GM18517 (cell line): ENCODE data around the gene CNTNAP2.

Experiments used
- ATAC-seq: cut with Tn5 transposase; IDR thresholded peaks from one replicate; pipeline ENCODE4 v1.9.1; 2021; ENCODE audit warnings: mild to moderate bottlenecking, moderate library complexity; ENCODE audit not compliant: unreplicated experiment

Gene CNTNAP2

DNA sequence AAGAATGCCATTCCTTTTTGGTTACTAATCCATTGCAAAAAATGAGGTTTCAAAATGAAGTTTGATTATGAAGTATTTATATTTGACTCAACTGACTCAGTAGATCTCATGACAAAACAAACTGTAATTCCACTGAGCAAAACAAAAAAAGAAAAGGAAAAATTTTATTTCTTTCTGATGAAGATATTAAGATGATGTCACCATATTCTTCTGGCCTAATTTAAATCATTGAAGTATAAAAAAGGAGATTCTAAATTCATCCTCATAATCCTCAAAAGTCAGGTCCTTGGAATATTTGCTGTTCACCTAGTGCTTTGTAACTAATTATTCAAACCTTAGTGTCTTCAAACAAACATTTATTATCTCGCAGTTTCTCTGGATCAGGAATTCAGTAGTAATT lies 1183.7 kb downstream of the CNTNAP2 start:
- no peak for ATAC-seq

DNA sequence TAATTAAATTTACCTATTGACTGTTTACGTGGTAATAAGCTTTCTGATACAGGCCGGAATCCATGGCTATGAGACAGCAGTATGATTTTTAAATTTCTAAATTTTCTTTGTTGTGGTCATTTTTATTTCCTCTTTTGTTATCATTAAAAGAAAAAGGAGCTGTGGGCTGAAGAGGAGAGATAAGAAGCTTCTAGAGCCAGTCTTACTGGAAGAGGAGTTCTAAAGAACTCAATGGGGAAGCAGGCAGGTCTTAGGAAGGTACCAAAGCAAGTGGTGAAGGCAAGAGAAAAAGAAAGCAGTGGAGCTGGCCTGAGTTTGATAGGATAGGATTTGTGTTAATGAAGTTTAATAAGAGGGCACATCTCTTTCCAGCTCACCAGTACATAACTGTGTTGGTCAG lies 1187.8 kb downstream of the CNTNAP2 start:
- no peak for ATAC-seq

DNA sequence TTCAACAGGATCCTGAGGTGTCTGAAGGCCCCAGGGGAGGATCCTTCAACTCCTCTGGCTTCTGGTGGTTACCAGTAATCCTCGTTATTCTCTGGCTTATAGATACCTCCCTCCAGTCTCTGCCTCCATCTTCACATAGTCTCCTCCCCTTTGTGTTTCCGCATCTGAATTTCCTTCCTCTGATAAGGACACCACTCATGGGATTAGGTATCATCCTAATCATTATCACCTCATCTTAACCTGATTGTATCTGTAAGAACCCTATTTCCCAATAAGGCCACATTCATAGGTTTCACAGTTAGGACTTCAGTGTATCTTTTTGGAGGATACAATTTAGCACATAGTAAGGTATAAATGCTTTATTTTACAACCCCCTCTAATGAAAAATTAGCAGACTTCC lies 1189.2 kb downstream of the CNTNAP2 start:
- ATAC-seq, result no peak

DNA sequence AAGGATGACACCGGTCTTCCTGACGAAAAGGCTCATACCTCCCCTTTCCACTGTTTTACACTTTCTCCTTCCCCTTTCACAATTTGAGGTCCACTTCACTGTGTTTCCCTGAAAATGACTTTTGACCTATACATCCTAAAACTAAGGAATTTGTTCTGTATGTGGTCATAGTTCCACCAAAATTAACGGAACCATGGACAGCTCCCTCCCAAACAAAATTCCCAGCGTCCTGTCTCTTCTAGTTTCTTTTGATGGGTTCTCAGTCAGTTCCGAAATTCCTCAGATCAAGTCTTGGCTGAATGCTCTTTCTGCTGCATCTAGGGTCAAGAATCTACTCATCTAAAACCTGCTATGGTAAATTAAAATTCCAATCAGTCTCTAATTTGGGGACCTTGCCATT lies 1191.9 kb downstream of the CNTNAP2 start:
- ATAC-seq, result no peak

DNA sequence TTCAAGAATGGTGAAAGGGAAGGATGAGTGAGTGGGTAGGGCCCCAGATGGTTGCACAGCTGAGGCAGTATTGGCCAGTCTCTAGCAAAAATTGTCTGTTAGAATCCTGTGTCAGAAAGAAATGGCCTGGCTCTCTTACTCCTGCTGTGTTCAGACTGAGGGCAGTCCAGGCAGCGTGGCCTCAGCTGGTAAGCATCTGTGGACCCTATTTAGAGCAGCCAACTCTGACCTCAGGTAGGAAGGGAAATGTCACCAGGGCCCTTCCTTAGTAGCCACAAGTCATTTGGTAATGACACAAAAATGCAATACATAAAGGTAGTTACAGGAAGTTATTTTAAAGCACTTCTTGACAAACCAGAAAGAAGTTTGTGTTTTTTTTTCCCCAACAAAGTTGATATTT lies 1194.7 kb downstream of the CNTNAP2 start:
- no peak for ATAC-seq

DNA sequence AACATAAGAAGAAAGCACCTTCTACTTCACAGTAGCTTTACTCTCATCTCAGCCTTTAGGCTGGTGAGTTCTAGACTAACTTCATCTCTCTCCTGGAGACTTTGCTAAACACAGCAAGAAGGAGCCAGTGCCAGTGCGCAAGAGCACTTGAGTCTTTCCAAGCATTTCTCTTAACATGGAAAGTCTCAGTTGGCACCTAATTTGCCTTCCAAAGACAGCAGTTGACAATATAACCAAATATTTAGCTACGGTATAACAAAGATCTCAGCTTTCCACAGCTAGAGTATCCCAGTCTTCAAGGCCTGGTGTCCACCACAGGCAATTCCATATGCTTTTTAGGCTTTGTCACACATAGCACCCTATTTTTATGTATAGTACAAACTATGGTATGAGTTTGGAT lies 1204.9 kb downstream of the CNTNAP2 start:
- no peak for ATAC-seq

DNA sequence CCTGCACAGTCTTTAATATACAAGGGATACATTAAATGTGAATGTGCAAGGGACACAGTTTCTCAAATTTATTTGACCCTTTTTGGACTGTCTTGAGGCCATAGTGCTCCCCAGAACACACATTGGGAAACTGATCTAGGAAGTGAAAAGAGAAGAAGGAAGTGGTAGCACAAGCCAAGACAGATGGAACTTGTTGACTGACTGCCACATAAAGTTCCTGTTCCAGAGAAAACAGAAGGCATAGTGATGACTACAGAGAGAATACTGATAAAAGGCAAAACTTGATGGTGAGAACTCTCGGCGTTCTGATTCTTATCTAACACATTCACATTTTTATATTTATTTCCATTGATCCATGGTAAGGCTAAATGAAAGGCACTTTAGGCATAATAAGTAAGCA lies 1216.4 kb downstream of the CNTNAP2 start:
- ATAC-seq, result no peak

DNA sequence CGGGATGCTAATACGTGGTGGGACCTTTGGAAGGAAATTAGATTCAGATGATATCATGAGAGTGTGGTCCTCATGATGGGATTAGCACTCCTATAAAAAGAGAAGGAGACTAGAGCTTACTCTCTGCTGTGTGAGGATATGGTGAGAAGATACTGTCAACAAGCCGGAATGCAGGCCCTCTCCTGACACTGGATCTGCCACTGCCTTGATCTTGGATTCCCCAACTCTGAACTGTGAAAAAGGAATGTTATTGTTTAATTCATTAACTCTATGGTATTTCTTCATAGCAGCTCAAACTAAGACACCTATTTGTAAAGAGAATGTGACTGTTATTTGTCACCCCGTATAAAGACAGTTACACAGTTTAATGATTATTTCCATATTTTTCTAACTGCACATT lies 1246.5 kb downstream of the CNTNAP2 start:
- ATAC-seq, result no peak

DNA sequence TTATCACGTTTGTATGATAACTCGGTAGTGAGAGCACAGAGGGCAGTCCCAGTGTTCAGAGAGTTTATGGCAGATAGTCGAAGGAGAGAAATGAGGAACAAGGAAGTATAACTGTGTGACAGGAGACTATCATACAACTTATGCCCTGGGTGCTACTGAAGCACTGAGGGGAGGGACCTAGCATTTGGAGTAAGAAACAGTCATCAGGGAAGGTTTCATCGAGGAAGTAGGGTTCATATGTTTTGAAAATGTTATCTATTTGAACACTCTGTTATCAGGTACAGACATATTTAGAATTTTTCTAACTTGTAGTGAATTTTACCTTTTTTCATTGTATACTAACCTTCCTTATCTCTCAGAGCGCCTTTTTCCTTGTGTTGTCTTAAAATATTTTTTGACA lies 1259.6 kb downstream of the CNTNAP2 start:
- no peak for ATAC-seq

DNA sequence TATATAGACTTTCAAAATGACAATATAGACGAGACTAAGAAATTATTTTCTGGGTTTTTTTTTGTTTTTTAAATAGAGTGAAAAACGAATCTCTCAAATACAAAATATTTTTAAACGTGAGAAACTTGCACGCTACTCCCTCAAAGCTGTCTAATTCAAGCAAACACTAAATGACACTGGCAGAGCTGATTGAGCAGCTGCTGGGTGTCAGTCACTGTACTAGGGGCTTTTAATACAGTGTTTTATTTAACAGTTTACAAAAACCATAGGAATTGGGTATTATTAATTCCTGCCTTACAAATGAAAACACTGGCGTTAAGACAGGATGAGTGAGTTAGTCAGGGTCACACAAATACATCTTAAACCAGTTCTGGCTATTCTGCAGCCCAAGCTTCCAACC lies 1264.3 kb downstream of the CNTNAP2 start:
- ATAC-seq, result no peak

DNA sequence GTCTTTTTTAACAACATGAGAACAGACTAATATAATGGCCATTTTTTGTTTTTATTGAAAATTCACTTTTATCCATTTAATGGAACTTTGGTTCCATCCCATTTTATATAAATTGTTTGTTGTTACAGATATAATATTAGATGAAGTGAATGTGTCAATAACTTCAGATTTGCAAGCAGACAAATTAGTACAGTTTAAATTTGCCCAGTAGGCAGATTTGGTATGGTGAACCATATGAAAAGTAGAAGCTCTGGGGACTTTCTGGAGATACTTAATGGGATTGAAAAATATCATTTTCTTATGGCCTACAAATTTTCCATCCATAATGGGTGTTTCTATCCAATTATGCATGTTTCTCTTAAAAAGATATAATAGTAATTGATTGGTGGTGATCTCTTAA lies 1277.7 kb downstream of the CNTNAP2 start:
- ATAC-seq, result no peak

DNA sequence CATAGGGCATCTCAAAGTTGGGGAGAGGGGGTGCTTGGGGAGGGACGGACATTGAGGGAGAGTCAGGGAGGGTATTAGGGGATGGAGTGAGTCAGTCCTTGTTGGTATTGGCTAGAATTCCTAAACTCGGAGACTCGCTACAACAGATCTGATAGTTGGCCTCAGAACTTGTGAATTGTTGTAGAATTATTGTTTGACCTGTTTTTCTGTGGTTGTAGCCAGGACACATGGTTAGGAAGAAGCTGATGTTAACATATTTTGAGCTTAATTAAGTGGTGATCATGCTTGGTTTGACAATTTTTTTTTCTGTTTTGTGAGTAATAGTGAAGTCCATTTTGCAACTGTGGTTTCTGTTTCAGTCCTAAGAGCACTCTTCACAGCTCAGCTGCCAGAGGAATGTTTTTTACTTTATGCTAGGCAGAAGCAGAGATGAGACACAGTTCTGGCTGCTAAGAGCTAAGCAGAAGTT lies 1283.7 kb downstream of the CNTNAP2 start:
- no peak for ATAC-seq

DNA sequence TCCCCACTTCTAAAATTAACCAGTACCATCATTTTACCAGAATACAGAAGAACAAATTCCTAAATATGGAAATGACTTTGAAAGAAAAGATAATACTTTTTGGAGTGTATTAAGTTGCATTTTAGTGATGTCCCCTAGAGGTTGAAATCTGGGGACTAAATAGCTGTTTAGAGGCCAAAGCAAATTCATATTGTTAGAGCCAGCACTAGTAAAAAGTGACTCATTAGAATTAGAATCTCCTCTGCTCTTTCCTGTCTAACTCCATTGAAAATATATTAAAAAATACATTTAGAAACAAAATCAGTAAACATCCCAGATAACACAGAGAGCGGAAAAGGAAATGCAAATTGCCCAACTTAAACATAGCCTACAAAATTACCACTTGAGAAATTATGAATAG lies 1284.3 kb downstream of the CNTNAP2 start:
- no peak for ATAC-seq

DNA sequence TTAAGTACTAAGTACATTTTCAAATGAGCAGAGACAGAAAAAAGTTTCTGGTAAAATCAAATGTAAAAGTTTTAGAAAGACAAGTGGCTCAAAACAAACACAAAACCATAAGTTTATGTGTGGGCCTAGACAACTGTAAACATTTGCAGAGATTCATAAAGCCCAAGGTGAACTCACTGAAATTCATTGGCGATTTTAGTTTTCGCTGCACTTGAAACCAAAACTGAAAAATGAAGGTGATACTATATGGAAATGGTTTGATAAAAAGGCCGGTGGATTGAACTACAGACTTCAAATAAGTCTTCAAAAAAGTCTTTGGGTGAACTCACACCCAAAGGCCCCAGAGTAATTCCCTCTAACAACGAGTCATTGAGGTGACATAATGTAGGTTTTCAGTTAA lies 1289.0 kb downstream of the CNTNAP2 start:
- no peak for ATAC-seq

DNA sequence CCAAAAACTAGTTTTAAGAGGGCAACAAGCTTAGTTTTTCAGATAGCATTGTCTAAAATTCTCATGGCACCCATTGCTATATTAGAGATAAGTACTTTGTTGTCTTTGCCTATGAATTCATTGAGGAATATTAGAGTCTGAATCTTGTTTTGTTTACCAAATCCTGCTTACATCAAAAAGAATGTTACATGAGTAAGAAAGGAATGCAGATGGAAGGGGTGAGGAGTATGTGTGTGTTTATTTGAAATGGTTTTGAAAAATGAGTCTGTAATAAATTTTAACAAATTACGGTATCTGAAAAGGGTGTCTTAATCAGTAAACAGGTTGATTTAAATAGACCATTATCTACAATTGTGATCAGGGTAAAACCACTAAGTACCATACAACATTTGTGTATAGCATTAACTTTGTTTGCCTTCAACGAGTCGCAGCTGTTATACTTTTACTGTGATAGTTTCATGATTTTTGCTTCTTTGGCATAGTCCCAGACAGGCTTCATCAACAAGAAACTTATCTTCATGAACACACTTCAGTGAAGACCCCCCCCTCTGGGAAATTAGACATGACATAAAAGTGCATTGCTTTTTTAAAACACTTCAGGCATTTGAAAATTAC lies 1290.0 kb downstream of the CNTNAP2 start:
- ATAC-seq, result no peak

DNA sequence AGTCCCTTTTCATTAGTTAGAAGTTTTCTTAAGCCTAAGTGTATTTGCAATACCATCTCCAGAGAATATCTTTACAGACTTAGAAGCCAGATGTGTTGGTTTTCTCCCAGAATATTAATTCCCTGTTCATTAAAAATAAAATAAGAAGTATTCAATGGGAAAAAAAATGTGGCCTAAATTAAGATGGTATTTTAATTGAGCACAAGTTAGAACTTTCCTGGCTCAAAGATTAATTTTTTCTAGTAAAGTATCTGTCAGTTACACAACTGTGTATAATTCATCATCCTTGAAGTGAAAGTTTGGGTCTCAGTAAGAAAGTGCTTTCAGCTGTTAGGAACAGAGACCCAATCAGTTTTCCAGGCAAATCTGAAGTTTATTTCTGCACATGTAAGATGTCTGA lies 1294.5 kb downstream of the CNTNAP2 start:
- no peak for ATAC-seq

DNA sequence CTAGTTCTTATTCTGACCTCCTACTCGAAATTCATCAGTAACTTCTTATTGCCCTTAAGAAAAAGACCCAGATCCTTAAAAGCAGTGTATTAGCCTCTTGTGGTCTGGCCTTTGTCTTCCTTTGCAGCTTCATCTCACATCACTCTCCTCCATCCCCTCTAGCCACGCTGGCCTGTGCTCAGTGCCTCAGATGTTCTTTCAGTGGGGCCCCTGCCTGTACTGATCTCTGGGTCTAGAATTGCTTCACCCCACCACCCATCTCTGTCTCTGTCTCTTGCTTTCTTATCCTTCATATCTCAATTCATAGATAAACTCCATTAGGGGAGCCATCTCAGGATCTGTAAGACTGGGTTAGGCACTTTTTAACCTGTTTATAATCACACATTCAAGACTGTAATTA lies 1295.5 kb downstream of the CNTNAP2 start:
- ATAC-seq, result no peak

DNA sequence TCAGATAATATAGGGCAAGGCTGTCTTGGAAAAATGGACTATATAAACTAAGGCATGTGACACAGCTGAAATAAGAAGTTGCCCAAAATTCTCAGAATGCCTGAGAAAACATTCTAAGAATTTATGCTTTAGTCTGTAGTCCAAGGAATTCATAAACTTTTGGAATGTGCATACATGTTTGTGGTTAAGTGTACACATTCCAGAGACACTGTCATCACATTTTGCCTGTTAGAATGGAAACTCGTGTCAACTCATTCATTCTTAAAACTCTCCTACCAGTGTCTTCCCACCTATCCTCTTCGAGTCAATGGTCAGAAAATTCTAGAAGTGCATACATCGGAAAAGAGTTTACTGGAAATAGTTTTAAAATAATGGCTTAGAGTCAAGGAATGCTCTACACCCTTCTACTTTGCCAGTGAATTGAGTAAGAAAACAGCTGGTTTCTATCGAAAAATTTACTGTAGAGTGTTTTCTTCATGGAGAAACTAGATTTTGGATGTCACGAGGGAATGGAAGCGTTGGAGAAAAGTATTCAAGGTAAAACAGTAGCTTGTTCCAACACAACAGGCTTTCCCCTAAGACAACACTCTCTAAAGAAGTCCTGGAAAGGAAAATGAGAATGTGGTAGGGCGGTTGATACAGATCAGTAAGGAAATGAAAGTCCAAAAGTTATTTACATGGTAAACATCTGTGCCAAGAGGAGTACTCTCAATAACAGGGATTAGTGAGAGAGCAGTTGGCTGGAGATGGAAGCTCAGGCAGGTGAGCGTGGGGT lies 1296.4 kb downstream of the CNTNAP2 start:
- no peak for ATAC-seq

DNA sequence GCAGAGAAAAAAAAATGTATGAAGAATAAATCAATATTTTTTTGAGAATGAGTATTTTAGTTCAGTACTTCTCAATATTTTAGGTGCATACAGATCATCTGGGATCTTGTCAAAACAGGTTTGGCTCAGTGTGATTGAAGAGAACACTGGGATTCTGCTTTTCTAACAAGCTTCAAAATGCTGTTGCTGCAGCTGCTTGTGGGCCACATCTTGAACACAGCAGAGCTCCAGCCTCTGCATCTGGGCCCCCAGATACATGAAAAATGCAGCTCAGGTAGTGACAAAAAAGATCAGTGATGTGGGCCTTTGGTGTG lies 1296.9 kb downstream of the CNTNAP2 start:
- ATAC-seq, result no peak

DNA sequence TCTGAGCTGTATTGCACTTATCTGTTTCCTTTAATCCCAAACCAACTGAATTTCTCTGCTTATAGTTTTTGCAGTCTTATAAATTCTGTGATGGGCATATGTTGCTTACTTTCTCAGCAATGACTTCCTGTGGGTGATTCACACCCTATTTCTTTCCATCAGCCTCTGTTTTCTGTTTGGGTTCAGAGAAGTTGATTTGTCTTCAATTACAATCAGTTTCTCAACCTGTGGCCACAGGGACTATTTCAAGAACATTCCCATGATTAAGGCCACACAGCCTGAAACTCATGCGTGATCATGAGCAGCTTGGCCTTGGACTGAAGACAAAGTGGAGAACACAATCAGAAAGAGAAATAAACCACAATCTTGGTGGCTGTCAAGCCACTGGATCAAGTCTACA lies 1299.4 kb downstream of the CNTNAP2 start:
- no peak for ATAC-seq

DNA sequence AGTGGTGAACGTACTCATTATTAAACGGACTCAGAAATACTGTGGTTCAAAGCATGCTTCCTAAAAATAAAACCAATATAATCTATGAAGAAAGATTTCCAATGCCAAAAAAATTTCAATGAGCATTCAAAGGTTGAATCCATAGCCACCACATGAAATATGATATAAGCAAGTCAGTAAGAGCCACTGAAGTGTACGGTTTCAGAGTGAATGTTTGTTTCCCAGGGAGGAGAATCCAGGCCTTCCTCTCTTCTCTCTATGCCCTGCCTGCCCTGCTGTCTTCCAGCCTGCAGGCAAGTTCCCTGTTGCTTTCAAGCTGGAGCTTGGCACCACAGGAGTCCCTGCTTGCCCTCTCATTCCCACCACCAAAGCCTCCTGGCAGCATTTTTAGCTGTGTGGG lies 1302.4 kb downstream of the CNTNAP2 start:
- no peak for ATAC-seq

DNA sequence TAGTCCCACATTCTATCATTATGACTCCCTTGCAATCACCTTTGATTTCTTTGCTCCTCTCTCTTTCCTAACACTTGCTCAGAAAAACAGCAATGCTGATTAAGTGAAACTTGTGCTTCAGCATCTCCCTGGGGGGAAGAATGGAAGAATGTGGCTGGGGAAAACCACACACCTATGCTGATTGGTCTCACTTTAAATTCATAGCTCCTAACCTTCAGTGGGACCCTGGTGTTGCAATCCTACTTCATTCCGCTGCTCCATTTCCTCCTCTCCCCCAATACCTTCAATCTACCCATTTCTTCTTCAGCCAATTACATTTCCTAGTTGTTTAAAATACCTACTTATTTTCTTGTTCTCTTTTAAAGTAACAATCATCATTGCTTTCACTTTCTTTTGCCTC lies 1307.3 kb downstream of the CNTNAP2 start:
- no peak for ATAC-seq

DNA sequence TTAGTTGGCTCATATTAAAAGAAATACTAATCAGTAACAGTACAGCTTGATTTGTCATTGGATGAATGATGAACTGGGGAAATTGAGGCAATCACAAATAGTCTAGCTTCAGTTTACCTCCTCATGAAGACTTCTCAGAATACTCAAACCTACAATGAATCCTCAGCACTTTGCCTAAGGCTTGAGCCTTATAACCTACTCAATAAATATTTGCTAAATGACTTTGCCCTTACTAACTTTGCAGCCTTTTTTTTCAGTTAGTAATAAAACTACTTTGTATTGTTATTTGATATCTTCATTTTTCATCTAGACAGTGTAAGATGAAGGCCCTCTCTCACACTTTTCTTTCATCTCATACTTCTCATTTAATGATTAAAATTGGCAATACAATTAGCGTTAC lies 1311.5 kb downstream of the CNTNAP2 start:
- no peak for ATAC-seq
